Inflammatory macrophage treated with lipopolysaccharide for 1 hour (primary cell): Measurements from ENCODE around the gene SLC30A2.
A peak's percentile ranks its signal among the peaks of the same experiment; 100 is the strongest.

ENCODE experiments used
- DNase-seq, 2 donors: peaks; one replicate each; pipeline ENCODE4 v3.0.0-alpha.2; 2020 to 2022

The SLC30A2 gene

DNA sequence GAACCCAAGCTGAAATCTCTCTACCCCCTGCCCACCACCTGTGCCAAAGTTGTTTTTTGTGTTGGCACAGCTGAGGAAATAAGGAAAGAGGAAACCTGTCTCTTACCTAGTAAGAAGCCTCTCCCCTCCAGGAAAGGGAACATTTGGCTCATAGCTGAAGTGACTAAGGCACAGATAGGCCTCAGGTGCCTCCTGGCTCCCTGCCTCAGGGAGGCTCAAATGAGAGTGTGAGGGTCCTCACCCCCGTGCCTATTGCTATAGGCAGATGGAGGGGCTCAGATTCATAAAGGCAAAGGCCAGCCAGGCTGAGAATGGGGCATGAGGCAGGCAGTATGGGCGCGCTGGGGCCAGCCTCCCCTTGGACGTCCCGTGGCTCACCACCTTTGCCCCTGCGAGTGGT is 7.4 kb downstream of the SLC30A2 start:
- no peak for DNase-seq

DNA sequence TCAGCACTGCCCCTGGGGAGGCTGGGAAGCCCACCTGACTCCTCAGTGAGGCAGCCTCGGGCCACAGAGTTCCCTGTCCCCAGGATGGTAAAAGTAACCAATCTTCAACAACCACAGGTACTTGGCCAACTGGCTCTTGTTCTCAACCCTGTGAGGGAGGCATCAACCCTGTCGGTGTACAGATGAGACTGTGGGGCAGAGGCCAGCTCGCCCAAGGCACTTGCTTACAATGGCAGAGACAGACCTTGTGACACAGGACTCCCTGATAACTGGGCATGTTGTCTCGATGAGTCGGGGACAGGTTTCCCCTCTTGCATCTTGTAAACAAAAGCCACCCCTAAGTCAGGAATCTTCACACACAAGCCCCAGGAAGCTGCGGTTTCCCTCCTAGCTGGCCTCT is 8.0 kb downstream of the SLC30A2 start:
- DNase-seq: no peak

DNA sequence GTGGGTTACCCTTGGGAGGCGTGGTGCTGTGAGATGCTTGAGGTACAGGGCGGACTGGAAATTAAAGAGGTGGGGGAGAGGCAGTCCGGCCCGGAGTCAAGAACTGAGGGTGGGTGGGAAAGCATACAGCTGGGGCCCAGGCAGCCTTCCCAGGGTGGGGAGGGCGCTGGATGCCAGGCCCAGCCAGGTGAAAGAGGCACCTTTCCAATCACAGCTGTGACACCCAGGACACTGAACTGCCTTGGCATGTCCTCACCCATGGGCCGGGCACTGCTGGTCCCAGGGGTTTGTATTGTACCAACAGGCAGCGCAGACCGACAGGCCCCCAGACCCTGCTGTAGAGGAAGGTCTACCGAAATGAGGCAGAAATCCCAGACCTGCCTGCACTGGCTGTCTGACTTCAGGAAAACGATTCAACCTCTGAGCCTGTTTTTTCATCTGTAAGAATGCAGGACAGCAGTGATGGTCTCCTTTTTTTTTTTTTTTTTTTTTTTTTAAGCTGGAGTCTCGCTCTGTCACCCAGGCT is 9.1 kb downstream of the SLC30A2 start:
- DNase-seq: no peak

DNA sequence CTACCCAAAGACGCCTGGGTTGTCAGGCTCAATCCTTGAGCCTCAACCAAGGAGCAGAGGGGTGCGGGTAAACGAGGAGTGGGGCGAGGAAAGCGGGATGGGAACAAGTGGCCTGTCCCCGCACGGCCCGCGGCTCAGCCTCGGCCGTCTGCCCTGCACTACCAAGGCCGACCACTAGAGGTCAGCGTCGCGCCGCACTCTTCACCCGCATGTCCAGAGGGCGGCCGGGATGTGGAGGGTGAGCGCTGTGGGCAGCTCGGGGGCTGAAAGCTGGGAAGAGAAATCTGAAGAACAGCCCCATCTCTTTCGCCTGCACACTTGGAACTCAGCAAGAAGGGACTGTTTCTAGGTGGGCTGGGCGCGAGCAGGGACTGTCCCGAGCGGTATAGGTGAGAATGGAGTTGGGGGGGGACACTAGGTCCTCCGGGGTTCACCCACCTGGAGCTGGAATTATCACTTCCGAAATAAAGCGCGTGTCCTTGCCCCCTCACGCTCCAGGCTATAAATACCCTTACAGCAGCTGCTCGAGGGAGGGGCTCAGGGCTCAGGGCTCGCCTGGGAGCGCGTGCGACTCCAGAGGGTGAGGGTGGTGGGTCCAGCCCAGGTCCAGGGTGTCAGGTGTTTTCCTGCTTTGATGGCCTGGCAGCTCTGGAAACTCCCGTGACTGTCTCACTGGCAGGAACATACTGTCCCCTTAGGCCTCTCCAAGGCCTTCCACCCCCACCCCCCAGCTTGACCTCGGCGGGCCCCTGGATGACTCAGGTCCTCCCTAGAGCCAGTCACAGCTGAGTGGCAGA is 9.8 kb downstream of the SLC30A2 start:
- DNase-seq: peak; percentile 41 to 91

DNA sequence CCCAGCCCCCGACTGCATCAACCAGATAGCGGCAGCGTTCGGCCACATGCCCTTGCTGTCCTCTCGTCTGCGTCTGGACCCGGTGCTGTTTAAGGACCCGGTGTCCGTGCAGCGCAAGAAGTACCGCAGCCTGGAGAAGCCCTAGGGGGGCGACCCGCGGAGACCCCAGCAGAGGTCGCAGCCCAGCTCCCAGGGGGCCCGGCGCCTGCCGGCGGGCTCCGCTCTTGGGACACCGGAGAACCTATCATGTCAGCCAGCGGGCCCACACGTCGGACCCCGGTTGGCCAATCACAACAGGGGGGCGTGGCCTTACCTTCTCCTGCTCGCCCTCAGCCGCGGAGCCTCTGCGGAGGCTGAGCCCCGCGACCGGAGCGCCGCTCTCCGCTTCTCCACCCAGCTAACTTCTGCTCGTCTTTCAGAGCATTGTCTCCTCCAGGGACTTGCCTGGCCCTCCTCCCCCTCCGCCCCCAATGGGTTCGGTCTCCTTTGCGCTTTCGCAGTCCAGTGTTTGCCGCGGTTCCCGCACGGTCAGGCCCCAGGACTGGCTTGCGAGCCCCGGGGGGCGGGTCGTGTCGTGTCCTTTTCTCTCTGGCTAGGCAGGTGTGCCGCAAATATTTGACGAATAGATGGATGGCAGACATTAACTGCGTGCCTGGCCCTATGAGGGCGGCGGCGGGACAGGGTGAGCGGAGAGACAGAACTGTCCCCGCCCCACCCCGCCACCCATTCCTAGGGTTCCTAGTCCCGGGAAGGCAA is 10.5 kb downstream of the SLC30A2 start:
- DNase-seq: peak; percentile 85 to 93

DNA sequence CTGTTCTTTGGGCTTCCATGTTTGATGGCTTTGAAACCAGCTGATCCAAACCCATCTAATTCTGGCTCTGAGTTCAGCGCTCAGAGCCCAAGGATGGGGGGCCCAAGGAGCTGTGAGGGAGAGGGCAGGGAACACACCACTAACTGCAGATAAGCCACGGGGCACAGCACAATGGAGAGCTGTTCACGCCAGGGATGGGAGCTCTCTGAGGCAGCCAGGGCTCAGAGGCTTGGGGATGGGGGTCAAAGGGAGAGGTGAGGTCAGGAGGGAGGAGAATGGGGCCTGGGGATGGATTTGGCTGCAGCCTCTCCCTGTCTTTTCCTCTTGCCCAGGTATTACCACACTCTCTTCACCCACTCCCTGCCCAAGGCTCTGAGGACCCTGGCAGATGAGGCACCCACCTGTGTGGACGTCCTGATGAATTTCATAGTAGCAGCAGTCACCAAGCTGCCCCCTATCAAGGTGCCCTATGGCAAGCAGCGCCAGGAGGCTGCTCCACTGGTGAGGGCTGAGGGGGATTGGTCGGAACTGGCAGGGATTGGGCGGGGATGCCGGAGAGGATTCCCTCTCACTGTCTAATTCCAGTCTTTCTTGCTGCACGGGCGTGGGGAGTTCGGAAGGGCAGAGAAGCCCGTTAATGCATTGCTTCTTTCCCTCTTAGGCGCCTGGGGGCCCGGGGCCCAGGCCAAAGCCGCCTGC is 11.3 kb downstream of the SLC30A2 start:
- DNase-seq: no peak

DNA sequence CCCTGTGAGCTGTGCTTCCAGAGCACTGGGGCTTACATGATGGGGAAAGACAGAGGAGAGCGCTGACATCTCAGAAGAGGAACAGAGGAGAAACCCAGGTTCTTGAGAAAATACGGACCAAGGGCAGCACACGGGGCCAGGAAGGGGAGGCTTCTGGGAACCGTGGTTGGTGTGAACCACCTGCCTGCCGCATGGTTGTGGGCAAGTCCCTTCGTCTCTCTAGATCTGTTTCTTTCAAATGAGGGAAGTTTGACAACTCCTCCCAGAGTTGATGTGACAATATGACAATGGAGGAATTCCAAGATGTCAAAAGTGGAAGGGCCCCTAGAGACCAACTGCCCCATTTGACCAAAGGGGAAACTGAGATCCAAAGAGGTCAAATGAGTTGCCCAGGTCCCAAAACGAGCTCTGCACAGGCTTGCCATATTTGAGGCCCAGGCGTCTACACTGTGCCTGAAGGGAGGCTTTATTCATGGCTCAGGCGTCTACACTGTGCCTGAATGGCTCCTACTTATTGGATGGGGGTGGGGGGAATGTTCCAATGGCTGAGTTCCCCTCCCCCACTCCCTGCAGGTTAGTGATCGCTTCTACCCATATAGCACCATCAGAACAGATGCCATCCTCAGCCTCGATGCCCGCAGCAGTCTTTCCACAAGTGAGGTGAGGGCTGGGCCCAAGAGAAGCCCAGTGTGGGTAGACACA is 13.1 kb downstream of the SLC30A2 start:
- DNase-seq: peak; percentile 66 to 86

DNA sequence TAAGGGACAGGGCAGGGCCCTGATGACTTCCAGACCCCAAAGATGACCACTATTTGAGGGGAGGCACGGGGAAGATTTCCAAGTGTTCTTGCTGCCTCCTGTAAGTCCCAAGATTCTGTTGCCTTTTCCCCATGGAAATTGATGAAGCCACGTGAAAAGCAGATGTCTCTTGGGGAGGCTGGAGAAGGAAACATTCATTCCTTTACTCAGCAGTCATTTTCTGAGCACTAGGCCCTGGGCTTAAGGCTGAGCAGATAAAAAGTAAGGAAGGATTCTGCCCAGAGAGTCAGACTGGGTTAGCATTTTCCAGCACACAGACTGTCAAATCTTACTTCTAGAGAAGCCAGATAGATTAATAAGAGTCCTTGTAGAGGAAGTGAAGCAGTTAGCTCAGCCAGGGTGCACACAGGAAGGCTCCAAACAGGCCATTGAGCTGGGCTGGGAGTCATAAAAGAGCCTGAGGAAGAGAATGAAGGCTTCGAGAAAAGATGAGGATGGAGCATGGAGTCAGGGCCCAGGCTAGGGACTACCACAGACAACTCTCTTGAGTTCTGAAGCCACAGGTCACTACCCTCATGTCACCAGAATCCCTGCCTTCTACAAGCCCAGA is 14.2 kb downstream of the SLC30A2 start:
- no peak for DNase-seq

DNA sequence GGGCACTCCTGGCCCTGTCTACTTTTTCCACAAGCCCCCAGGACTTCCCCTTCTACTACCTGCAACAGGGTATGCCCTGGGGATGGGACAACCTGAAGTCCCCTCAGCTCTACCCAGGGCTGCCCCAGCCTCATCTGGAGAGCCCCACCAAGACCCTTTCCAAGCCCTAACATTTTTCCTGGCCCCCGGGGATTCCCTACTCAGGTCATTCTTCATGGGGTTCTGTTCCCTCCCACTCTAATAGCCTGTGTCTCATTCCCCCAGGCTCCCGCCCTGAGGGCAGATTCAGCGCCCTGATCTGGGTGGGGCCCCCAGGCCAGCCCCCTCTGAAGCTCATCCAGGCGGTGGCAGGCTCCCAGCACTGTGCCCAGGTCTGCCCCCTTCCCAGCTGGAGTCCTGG is 14.7 kb downstream of the SLC30A2 start:
- DNase-seq: no peak

DNA sequence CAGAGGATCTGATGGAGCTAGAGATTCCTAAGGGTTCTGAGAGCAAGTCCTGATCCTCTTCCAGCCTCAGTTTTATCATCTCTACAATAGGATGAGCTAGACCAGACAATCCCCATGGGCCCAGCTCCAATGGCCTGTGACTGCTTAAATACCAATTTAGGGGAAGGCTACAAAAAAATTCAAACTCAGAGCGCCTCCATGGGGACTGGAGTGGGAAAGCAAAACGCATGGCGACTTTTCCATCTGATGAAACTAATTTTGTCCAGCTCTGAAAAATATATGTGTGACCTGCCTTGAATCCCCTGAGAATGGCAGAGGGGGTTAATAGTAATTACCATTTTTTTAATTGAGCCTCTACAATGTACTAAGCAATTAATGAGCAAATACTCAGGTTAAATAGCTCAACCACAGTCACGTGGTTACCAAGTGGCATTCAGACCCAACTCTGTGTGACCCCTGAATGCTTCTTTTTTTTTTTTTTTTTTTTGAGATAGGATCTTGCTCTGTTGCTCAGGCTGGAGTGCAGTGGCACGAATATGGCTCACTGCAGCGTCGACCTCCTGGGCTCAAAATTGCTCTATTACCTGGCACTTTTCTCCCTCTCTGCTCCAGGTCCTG is 15.9 kb downstream of the SLC30A2 start:
- DNase-seq: no peak

DNA sequence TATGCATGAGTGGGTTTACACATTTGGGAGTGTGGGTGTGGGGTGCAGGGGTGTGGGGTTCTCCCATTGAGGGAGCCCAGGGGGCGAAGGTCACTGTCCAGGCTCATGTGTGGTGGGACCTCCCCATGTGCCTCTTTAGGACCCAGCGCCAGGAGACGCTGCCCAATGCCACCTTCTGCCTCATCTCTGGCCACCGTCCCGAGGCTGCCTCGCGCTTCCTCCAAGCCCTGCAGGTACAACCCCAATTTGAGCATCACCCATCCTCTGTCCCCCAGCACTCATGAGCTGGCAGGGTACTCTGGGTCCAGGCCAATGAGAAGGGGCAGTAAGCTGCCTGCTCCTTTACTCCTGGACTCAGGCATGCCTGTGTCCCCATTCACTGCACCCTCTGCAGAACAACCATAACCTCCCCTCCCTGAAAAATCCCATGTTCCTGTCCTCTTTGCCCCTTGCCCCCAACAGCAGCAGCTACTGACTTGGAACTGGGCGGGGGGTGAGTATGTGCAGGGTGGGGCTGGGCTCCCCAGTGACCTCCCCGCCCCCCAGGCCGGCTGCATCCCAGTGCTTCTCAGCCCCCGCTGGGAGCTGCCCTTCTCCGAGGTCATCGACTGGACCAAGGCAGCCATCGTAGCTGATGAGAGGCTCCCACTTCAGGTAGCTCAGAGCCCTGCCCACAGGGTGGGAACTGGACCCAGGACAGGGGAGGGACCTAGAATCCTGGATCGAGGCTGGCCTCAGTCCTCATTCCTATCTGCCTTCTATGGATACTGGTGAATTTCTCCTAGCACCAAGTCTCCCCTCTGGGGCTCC is 16.7 kb downstream of the SLC30A2 start:
- no peak for DNase-seq

DNA sequence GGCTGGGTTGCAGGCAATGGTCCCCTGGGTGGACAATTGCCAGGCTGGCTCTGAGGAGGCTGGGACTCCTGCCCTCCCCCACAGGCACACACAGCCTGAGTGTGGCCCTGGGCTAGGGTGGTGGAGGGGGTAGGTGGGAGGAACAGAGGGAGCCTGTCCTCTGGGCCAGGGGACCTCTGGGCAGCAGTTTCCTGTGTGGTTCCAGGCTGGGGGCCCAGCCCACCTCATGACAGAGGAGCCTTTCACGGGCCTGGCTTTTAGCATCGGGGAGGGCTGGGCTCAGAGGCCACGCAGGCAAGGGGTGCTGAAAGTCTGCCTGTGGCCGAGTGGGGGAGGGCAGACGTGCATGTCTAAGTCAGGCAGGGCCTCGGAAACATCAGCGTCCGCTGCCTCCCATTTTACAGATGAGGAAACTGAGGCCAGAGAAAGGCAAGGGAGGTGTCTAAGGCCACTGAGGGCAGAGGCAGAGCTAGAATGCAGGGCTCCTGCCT is 17.4 kb downstream of the SLC30A2 start:
- DNase-seq: no peak

DNA sequence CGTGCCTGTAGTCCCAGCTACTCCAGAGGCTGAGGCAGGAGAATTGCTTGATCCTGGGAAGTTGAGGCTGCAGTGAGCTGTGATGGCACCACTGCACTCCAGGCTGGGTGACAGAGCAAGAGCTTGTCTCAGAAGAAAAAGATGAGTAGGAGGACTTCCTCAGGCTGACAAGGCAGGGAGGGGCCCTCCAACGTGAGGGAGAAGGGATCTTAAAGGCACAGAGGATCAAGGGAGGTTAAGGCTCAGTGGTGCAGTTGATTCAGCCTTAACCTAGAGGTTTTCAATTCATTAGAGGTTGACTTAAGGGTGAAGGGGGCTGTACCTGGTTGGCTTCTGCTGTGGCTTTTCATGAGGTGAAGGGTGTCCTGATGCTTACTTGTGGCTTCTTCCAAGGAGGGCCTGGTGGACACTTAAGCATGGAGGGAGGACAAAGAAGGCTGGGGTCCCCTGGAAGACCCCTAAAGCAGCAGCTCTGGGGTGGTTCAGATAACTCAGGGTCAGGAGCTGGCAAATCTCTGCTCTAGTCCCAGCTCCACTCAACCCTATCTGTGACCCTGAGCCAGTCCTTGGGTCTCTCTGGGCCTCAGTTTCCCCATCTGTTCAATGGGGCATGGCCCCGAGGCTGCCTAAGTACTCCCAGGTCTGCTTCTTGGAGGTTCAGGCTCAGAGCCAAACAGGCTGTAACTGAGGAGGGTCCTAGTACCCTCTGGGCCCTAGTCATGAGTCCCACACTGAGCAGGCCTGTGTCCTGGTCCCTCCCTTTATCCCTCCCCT is 18.0 kb downstream of the SLC30A2 start:
- DNase-seq: peak; percentile 73 to 80

DNA sequence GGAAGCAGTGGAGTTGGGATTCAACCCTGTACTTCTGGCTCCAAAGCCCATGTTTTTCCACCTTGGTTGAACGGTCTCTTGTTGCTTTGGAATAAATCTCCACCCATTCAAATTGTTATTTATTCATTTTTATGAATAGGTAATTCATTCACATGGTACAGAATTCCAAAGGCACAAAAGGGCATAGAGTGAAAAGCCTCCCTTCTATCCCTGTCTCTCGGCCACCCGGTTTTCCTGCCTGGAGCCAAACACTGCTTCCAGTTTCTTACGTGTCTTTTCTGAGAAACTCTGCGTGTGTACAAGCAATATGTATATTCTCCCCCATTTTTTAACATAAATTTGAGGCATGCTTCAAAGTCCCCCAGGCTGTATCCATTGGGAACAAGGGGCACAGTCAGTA is 20.4 kb downstream of the SLC30A2 start:
- DNase-seq: no peak

DNA sequence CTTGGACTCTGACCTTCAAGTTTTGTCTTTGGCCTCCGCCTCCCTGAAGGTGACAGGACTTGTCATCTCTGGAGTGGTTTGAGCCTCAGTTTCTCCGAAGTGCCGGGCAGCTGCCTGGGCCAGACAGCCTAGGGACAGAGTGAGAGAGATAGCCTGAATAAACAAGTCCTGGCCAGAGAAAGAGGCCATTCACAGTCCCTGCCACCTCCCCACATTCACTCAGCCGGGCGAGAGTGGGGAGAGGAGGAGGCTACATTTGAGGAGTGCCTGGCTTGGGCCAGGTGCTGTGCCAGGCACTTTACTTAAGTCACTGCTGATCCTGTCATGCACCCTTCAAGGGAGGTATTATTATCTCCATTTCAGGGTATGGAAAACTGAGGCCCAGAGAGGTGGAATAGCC is 20.9 kb downstream of the SLC30A2 start:
- no peak for DNase-seq

DNA sequence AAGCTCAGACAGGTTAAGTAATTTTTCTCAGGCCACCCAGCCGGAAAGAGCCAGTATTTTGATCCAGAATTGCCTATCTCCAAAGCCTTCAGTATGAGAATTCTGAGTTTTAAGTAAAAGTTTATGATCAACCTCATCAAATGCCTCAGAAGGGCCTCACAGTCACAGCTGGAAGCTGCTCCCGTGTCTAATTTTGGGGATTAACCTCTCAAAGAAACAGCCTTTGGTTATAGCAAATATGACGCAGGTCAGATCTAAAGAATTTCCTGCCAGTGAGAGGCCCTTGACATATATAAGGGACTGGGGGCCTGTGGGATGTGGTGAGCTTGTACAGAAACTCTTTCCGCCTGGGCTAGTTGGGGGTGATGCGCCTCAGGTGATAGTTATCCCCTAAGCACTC is 22.1 kb downstream of the SLC30A2 start:
- no peak for DNase-seq

DNA sequence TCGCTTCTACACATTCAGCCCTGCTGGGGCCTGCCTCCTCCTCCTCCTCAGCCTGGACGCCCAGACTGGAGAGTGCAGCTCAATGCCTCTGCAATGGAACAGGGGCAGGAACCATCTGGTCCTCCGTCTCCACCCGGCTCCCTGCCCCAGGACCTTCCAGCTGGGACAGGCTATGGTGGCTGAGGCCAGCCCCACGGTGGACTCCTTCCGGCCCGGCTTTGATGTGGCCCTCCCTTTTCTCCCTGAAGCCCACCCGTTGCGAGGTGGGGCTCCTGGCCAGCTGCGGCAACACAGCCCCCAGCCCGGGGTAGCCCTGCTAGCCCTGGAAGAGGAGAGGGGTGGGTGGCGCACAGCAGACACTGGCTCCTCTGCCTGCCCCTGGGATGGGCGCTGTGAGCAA is 22.9 kb downstream of the SLC30A2 start:
- DNase-seq: no peak

DNA sequence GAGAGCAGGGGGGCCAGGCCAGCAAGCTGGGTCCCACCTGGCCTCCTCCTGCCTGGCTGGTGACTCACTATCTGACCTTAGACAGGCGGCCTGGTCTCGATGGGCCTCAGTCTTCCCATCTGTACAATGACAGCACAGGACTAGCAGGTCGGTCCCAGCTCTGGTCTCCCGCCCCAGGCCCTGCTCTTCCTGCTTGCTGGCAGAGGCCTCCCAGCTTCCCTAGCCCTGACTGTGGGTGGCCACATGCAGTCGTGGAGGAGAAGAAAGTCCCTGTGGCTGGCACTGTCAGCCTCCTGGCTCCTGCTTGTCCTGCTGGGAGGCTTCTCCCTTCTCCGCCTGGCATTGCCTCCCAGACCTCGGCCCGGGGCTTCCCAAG is 23.5 kb downstream of the SLC30A2 start:
- no peak for DNase-seq

DNA sequence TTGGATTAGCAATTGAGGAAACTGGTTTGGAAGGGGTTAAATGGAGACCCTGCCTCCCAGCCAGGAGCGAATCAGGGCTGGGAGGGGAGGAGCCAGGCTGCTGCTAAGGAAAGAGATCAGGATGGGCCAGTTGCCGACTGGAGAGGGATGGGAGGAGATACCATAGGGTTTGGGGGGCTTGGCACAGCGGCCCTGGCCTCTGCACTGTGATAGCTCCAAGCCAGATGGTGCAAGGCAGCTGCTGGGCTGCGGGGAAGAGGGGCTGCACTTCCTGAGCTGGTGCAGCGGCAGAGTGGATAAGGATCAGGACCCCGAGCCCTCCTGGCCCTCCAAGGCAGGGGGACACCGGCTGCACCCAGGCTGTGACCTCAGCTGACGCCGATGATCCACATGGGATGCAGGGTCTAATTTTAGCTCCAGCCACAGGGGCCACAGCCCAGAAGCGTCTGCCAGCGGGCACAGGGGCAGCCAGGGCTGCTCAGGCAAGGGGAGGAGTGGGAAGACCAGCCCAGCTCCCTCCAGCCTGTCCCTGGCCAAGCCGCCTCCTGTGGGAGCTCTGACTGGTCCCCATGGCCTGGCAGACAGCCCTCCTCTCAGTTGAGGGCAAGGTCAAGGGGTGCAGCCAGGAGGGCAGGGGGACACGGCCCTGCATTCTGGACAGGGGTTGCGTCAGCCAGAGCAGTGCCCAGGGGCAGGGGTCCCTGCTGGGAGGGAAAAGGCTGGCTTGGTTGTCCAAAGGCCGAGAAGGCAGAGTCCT is 24.1 kb downstream of the SLC30A2 start, which contains the start of gene EXTL1:
Gene EXTL1 (plus strand): TSS at position 129 of the 757 bp plus-strand sequence. CDS start 872 bp downstream, outside the sequence.
- DNase-seq: no peak
